RCC 7860 (cell line): ENCODE results near the gene HTR4.
A peak's percentile ranks its signal among the peaks of the same experiment; 100 is the strongest.
"Not testable (repeated sequence)": the region's sequence is repeated elsewhere in the genome, so short reads cannot be mapped to it uniquely, and the experiment has no call there.

ENCODE experiments used
- DNase-seq: peaks from one replicate; pipeline ENCODE4 v3.0.0-alpha.2; 2015; ENCODE audit warnings: low spot score
- FAIRE-seq: peaks from 2 replicates; lab custom pipeline; 2012; peaks lifted over from hg19 to GRCh38; lab: Jason Lieb, UNC

Gene HTR4, protein sequence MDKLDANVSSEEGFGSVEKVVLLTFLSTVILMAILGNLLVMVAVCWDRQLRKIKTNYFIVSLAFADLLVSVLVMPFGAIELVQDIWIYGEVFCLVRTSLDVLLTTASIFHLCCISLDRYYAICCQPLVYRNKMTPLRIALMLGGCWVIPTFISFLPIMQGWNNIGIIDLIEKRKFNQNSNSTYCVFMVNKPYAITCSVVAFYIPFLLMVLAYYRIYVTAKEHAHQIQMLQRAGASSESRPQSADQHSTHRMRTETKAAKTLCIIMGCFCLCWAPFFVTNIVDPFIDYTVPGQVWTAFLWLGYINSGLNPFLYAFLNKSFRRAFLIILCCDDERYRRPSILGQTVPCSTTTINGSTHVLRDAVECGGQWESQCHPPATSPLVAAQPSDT

DNA sequence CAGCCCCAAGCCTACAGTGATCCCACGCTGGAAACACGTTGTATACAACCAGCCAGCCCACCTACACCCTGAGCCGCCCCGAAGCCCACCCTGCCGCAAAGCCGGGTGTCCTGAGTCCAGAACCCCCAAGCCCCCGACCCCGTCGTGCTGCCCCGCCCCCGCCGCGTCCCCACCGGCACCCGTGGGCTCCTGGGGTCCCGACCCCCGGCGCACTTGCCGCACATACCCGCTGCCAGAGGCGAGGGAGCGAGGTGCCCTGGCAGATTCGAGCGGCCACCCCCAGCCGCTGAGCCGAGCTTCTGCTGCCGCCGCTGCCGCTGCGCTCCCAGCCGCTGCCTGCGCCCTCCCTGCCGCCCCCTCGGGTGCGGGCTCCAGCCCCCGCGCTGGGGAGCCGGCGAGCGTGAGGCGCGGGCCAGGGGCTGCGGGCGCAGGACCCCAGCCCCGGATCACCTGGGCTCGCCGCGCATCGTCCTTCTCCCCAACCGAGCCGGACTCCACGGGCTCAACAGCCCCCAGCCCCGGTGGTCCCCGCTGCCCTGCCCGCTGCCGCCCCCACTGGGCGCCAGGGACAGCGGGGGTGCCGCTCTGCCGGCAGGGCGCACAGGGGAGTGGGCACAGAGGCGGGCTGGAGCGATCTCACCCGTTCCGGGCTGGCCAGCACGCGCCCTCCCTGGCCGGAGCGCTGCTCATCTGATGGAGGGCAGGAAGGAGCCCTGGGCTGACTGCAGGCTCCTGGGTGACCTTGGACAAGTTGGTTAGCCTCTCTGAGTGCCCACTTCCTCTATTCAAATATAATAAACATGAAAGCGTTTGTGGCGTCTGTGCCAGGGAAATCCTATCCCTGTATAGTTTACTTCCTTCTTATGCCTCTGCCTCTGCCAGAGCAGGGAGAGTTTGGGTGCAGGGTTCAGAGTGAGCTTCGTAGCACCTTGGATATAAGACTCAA is at the start of gene HTR4:
TSS of gene HTR4 (minus strand) at position 692 of the 946 bp plus-strand sequence. CDS start 17,513 bp downstream, outside the sequence.
- FAIRE-seq (no peak), DNase-seq (no peak)

DNA sequence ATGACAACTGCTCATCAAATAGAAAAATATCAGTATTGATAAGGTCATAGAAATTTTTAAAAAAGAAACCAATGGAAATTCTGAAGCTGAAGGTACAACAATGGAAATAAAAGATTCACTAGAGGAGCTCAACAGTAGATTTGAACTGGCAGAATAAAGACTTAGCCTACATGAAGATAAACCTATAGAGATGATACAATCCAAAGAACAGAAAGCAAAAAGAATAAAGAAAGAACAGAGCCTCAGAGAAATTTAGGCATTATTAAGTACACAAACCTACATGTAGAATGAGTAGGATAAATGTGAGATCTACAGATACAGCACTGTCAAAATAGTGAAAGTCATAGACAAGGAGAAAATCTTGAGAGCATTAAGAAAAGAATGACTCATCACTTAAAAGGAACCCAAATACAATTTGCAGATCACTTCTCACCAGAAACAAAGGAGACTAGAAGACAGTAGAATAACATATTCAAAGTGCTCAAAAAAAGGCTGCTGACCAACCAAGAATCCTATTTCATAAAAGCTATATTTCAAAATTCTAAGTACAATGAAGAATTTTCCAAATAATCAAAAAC is 47.8 kb upstream of the HTR4 start:
- DNase-seq (no peak), FAIRE-seq (no peak)

DNA sequence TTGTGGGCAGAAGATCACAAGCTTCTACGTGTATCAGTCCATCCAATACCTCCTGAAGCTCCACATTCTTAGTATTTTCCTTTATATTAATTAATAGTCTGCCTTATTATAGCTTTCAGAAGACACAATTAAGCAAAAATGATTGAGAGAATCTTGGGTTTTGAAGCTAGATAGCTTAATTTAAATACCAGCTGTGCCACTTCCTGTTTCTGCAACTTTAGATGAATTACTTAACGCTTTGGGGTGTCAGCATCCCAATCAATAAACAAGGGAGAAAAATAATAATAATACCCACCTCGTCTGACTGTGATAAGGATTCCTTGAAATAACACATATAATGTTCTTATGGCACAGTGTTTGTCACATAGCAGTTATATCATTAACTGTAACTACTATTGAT is 44.7 kb upstream of the HTR4 start:
- FAIRE-seq: no peak
- no peak for DNase-seq

DNA sequence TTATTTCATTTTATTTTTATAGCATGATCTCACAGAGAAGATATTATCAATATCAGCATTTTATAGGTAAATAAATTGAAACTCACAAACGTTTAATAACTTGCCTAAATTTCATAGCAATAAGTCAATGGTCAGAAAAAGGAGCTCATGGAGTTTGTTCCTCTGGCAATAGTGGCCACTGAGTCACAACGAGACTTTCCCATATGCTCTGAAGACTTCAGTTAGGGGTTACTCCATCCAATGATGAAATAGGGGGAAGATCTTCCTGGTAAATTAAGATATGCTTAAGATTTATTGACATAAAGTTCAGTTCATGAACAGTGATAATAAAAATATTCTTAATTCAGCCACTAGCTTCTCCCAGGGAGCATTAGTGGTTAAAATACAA is 43.5 kb upstream of the HTR4 start:
- FAIRE-seq (no peak), DNase-seq (no peak)

DNA sequence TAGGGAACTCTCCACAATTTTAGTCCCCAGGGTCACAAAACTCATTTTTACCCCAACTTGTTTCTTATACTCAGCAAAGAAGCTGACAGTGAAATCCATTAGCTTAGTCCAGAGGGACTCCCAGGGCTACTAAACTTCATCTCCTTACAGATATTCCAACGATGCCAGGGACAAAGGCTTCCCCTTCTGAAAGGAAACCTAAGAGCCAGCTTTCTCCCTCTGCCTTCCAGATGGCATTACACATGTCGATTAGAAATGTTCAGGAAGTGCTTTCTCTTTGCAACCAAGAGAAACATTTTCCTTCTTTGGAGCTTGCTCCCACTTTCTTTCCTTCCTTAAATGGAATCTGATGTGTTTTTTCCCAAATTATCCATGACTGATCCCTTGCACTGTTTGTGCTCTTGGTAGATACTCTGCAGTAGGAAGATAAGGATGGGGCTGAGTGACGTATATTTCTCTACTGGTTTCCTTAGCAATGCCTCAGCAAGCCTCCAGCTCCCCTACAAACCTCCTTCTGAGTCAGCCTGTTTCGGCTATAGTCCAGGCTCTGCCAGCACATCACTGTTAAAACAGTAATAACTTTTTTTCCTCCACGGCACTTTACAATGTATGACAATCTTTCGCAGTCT is 43.0 kb upstream of the HTR4 start:
- no peak for FAIRE-seq
- no peak for DNase-seq

DNA sequence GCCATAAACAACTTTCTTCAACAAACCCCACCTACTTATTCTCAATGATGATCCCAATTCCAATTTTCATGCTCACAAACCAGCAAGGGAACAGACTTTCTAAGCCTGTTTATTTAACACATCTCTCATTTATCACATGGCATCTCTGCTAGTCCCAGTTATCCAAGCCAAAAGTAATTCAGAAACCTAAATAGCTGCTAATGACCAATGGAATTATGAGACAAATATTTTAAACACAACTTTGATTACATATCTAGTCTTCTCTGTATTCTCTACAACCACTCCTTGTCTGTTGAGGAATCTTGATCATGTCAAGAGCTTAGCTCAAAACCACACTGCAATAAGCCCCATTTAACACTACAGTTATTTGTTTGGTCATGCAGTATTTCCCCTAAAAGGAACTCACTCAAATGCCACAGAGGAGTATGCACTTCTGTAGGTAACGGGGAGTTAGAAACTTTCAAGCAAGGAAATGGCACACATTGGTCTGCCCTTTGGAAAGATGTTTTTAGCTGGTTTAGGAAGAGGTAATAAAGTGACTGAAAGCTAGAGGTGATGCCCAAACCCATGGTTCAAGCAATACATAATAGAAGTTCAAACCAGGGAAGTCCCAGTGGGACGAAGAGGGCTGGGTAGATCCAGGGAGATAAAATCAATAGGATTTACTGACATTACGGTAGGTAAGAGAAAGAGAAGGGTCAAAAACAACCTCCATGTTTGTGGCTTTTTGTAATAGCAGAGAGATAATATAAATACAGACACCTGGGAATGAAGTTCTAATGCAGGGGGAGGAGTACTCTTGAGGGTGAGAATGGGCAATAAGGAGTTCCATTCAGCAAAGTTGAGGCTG is 42.1 kb upstream of the HTR4 start:
- DNase-seq (no peak), FAIRE-seq (no peak)

DNA sequence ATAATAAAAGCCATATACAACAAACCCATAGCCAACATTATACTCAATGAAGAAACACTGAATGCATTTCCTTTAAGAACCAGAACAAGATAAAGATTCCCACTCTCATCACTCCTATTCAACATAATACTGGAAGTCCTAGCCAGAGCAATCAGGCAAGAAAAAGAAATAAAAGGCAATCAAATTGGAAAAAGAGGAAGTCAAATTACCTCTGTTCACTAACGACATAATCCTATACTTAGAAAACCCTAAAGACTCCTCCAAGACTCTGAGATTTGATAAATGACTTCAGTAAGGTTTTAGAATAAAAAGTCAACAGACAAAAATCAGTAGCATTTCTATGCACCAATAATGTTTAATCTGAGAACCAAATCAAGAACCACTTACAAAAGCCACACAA is 36.6 kb upstream of the HTR4 start:
- no peak for FAIRE-seq

DNA sequence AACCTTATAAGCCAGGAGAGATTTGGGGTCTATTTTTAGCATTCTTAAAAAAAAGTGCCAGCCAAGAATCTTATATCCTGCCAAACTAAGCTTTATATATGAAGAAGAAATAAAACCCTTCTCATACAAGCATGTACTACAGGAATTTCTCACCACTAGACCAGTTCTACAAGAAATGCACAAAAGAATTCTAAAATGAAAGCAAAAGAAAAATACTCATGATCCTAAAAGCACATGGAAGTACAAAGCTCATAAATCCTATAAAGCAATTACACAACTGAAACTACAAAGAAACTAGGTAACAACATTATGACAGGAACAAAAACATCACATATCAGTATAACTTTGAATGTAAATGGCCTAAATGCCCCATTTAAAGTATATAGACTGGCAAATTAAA is 34.5 kb upstream of the HTR4 start:
- FAIRE-seq (no peak), DNase-seq (no peak)

More for the DNA sequence above, 36.6 kb upstream of the HTR4 start:
- no peak for DNase-seq

DNA sequence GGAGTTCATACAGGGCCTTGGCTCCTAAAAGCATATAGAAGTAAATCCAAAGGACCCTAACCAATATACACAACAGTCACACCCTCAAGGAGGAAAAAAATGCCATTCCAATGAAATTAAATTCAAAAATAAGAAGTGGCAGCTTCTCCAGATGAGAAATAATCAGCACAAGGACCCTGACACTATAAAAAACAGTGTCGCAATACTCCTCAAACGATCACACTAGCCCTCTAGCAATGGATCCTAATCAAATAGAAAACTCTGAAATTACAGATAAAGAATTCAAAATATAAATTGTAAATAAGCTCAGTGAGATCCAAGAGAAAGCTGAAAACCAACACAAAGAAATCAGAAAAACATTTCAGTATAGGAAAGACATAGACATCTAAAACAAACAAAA is 33.5 kb upstream of the HTR4 start:
- DNase-seq: no peak
- FAIRE-seq: no peak

DNA sequence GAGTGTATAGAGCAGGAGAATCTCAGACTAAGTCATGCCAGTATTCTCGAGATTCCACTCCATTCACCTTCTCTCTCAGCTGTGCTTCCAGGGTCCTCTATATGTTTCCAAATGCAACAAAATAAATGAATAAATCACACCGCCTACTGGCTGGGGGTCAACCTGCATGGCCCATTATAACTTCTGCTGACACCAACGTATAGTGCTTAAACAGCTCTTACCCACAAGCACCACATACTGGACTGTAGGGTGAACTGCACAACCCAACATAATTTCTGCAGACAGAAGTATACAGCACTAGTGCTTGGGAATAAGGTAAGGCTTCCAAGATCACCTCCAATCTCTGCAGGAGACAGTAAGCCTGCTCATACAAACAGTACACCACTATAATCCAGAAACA is 33.1 kb upstream of the HTR4 start:
- DNase-seq: peak; percentile 16
- FAIRE-seq: no peak

DNA sequence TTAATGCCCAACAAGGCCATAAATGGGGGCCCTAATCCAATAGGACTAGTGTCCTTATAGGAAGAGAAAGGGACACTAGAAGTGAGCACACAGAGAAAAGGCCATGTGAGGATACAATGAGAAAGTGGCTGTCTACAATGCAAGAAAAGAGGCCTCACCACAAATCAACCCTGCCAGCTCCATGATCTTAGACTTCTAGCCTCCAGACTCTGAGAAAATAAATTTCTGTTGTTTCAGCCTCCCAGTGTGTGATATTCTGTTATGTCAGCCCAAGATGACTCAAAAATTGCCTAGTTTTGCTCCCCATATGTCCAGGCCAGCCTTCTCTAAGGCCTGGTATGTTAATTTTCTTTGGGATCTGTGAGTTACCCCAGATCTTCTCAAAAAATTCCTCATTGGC is 32.3 kb upstream of the HTR4 start:
- no peak for FAIRE-seq
- DNase-seq: no peak

DNA sequence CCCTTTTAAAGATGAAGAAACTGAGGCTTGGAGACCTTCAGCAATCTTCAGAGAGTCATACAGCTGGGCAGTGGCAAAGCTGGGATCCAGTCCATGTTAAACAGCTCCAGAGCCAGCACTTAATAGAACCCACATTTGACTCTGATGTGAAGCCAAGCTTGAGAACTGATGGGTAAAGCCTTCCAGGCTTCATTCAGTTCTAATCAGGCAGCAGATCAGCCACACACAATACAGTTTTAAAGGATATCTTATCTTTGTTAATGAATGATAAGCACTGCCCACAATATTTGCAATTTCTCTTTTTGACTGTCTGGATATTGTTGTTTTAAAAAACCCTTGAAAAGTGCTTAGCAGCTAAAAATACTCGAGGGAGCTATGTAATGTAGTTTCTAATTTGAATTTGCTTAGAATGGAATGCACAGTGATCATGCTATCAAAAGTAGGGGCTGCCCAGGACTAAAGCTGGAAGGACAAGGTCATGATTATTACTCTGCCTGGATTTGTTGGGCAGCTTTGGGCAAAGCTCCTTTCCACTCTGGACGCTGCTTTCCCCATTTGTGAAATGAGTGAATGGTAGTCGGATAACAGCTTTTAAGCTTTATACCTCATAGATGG is 31.3 kb upstream of the HTR4 start:
- FAIRE-seq (no peak), DNase-seq (no peak)

DNA sequence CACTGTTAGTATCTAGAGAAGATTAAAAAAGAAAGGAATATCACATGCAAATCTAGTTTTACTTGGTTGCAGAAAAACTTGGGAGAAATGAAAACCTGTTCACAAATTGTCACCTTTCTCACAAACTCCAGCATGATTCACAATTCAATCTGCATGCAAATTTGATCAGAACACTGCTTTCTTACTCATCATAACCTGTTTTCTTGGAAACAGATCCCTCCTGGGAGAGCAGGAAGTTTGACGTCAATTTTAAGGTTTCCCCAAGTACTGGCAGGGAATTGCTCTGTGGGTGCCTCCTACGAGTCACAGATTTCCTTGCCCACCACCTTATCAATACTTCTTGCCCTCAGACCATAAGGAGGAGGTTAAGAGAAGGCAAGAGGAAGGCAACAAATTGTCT is 30.2 kb upstream of the HTR4 start:
- FAIRE-seq (no peak), DNase-seq (no peak)

DNA sequence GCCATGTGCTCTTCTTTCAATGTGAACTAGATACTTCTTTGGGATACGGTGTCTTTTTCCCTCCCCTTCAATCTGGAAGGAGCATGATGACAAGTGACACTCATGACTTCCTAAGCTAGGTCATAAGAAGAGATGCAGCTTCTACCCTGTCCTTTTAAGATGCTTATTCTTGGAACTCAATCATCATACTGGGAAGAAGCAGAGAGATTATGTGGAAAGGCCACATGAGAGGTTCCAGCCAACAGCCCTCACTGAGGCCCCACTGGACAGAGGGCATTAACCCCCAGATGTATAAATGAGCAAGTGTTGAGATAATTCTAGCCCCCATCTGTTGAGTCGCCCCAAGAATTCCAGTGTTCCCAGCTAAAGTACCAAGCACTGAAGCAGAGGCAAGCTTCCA is 29.3 kb upstream of the HTR4 start:
- FAIRE-seq (no peak), DNase-seq (no peak)

DNA sequence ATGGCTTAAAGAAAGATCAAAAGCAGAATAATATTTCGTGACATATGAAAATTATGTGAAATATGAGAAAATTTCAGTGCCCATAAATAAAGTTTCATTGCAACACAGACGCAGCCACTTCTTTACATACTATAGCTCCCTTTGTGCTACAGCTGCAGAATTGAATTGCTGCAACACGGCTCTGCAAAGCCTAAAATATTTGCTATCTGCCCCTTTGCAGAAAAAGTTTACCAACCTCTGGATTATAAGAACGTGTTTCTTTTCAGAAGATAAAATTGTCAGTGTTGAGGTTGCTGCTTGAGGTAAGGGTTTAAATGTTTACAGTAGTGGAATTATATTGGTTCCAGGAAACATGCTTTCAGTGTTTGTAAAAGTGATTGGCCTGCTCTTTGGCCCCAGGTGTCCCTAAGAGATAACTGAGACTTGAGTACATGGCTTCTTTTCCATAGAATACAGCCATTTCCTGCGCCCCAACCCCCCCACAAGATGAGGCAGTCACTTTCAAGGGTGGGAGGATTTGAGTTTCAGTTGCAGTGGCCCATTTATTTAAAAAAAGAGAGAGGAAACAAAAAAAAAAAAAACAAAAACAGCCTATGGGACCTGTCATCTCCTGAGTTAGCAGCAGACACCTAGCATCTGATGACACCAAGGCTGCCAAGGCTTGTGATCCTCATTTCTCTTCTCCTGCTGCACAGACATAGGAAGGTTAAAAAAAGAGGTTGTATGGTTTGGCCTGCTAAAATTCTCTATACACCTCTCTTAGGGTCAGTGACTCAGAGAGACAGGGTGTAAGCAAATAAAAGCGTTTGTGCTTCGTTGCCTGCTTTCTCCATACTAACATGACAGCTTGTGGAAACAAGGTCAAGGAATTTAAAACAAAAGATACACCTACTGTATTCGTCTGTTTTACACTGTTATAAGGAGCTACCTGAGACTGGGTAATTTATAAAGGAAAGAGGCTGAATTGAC is 28.0 kb upstream of the HTR4 start:
- FAIRE-seq (no peak), DNase-seq (no peak)

DNA sequence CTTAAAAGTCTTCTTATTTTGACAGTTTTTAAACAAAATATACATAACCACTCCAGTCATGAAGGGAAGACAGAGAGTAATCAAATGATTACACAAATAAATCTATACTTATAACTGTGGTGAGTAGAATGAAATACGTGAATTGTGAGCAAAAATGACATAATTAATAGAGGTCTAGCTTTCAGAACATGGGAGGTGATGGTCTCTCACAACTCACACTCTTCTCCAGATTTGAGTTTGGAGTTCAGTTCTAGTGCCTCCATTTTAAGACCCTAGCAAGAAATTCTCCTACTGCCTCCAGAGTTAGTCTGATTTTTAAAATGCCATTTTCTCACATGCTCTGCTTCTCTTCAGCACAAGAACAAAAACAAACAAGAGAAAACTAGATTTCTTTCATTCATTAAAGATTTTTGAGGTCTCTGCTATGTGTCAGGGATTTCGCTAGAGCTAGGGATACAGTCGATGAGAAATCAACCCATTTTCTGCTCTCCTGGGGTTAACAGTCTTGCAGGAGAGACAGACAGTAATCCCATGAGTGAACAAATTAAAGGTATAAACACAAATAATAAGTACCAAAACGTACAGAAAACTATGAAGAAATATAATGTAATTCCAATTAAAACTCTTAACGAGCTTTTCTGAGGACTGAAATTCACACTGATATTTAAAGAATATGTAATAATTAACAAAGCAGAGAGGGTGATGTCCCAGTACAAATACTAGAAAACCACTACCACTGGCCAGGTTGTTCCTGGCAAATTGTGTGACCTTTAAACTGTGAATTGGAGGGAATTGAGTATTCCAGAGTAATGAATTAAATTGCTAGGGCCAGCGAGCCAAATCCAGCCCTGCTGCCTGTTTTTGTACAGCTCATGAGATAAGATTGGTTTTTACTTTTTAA is 27.1 kb upstream of the HTR4 start:
- no peak for FAIRE-seq
- no peak for DNase-seq

DNA sequence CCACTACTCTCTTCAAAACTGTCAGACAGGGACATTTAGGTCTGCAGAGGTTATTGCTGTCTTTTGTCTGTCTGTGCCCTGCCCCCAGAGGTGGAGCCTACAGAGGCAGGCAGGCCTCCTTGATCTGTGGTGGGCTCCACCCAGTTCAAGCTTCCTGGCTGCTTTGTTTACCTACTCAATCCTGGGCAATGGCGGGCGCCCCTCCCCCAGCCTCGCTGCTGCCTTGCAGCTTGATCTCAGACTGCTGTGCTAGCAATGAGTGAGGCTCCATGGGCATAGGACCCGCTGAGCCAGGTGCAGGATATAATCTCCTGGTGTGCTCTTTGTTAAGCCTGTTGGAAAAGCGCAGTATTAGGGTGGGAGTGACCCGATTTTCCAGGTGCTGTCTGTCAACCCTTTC is 19.4 kb upstream of the HTR4 start:
- DNase-seq, FAIRE-seq: not testable (repeated sequence)

DNA sequence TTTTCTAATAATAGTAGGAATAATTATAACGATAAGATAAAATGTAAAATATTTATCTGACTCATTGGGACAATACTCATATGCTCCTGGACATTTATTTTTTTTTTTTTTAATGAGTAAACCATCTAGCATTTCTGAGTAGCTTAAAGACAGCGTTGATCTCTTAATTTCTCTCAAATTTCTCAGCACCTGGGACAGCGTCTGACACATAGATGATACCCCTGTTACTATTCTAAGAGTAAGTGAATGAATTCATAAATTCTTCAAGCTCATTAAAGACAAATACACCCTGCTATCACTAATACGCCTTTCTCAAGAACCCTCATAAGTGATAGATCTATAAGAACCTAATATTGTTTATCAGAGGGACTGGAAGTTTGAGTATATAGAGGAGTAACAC is 12.0 kb upstream of the HTR4 start:
- FAIRE-seq: no peak

More for the DNA sequence above, 12.0 kb upstream of the HTR4 start:
- DNase-seq: no peak
